GM23248 (cell line): ENCODE measurements around the gene PRDM16.

Experiments
- EZH2 ChIP-seq: fragments of 200-600 bp; sonication (generic); IDR thresholded peaks from 2 replicates; pipeline ENCODE4 v1.6.1; 2018; ENCODE audit warnings: antibody characterized with exemption, mild to moderate bottlenecking; ENCODE audit not compliant: insufficient read depth, poor library complexity, severe bottlenecking
- EZH2phosphoT487 ChIP-seq: fragments of 200-600 bp; sonication (generic); IDR thresholded peaks from 2 replicates; pipeline ENCODE4 v1.6.1; 2018; ENCODE audit warnings: antibody characterized with exemption, moderate library complexity, mild to moderate bottlenecking, low read depth; ENCODE audit not compliant: insufficient read depth

GRCh38 chr1:3264456-3264855 is 195.5 kb downstream of the PRDM16 start:
- TF ChIP-seq EZH2phosphoT487 (no peak), EZH2 (no peak)
